Measurements from ENCODE around the gene NDUFAF5. TPM values are rescaled to one million over a fixed set of nuclear protein-coding genes. Genes with fewer than 3 reads are reported as not detected.

NDUFAF5 gene
- total and polyA plus RNA-seq, 7 experiments from 2014 or later = 5.1 to 43.6 (median 25.2) TPM

DNA sequence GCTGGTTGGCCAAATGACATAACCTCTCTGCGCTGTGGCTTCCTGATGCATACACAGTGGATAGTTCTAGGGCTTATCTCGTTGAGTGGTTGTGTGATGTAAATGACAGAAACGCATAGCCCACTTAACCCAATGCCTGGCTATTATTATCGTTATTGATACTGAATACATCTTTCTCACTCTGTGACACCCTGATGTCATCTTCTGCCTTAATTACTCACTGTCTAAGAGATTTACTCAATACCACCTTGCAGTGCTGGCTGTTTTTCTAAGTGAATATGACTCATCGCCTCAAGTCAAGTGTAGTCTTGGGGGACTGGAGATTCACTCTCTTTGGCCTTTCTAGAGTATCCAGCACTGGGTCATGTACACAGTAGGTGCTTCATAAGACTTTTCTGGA, 73.6 kb downstream of the NDUFAF5 start:
- no peak overlapping the region for H3K27ac ChIP-seq (ENCODE audit: low read depth, low read length)
- no peaks in the 10 kb centered on the region for H3K36me3 ChIP-seq (ENCODE audit: control insufficient read depth in 2 of 3, insufficient read depth in 3 of 3, low read length in 3 of 3)
- H3K4me3 Mint-ChIP-seq = no peak overlapping the region
- no peaks in the 10 kb centered on the region for H3K27me3 ChIP-seq (ENCODE audit: control insufficient read depth in 2 of 2, insufficient read depth in 2 of 2, low read length in 2 of 2)
- ATAC-seq = no peak
- peaks cover 0 to 1% (median 0%) of the 10 kb centered on the region in 7 donors for H3K4me1 Mint-ChIP-seq
- H3K4me1 ChIP-seq (ENCODE audit: control insufficient read depth in 2 of 2, insufficient read depth in 2 of 2, low read length in 2 of 2) = no peaks in the 10 kb centered on the region
- CTCF ChIA-PET = no interaction called here
- intact Hi-C loops (cut with micrococcal nuclease) = no loop called here
- H3K27ac Mint-ChIP-seq = no peak overlapping the region
- peaks cover 0 to 11% (median 0%) of the 10 kb centered on the region in 11 donors for H3K9me3 Mint-ChIP-seq
- no peak for DNase-seq
- no peak overlapping the region for H3K4me3 ChIP-seq (ENCODE audit: low read length)
- POLR2A ChIA-PET = no interaction called here
- H3K27me3 Mint-ChIP-seq = peaks cover 0 to 27% (median 15%) of the 10 kb centered on the region in 5 donors
- no peaks in the 10 kb centered on the region for H3K9me3 ChIP-seq (ENCODE audit: control insufficient read depth in 2 of 3, low read length in 3 of 3)
- peaks cover 0 to 3% (median 0%) of the 10 kb centered on the region in 5 donors for H3K36me3 Mint-ChIP-seq

DNA sequence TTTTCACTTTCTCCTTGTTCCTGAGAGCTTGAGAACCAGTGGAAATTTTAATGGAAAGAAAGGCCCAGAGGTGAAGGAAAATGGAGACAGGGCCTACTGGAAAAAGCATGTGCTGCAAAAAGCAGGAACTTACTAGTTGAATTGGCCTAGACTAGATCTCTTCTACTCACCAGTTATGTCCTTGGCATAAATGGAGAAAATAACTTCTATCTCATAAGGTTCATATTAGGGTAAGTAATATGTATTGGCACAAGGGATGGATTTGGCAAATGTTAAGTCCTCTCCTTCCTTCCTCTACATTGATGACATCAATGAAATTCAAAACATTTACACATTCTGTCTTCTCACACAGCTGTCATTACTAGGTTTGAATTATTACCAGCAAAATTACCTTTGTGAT, 74.0 kb downstream of the NDUFAF5 start:
- H3K4me3 ChIP-seq (ENCODE audit: low read length) = no peak overlapping the region
- no peak overlapping the region for H3K27ac Mint-ChIP-seq
- no peak overlapping the region for H3K27ac ChIP-seq (ENCODE audit: low read depth, low read length)
- peaks cover 0 to 3% (median 0%) of the 10 kb centered on the region in 5 donors for H3K36me3 Mint-ChIP-seq
- ATAC-seq = no peak
- no peaks in the 10 kb centered on the region for H3K4me1 ChIP-seq (ENCODE audit: control insufficient read depth in 2 of 2, insufficient read depth in 2 of 2, low read length in 2 of 2)
- ChIA-PET CTCF (no interaction called here), POLR2A (no interaction called here)
- no peaks in the 10 kb centered on the region for H3K9me3 ChIP-seq (ENCODE audit: control insufficient read depth in 2 of 3, low read length in 3 of 3)
- DNase-seq = no peak
- intact Hi-C loops (cut with micrococcal nuclease) = no loop called here
- H3K9me3 Mint-ChIP-seq = peaks cover 0 to 11% (median 0%) of the 10 kb centered on the region in 11 donors
- H3K27me3 ChIP-seq (ENCODE audit: control insufficient read depth in 2 of 2, insufficient read depth in 2 of 2, low read length in 2 of 2) = no peaks in the 10 kb centered on the region
- H3K27me3 Mint-ChIP-seq = peaks cover 0 to 27% (median 15%) of the 10 kb centered on the region in 5 donors
- H3K36me3 ChIP-seq (ENCODE audit: control insufficient read depth in 2 of 3, insufficient read depth in 3 of 3, low read length in 3 of 3) = no peaks in the 10 kb centered on the region
- no peak overlapping the region for H3K4me3 Mint-ChIP-seq
- H3K4me1 Mint-ChIP-seq = peaks cover 0 to 1% (median 0%) of the 10 kb centered on the region in 7 donors

DNA sequence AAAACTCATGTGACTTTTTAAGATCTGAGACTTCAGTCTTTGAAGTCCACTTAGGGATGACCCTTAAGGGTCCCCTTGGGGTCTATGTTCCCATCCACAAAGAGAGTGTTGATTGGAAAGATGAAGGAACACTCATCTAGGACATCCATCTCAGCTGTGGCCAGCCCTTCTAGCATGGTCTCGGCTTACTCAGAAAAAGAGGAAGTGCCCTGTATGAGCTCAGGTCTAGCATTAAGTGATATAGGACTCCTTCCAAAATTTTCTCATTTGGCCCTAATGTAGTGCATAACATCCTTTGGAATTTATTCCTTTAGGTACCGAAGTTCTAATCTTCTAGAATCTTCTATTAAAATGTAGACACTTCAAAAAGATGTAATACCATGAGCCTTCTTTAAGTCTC, 77.4 kb downstream of the NDUFAF5 start:
- H3K36me3 Mint-ChIP-seq = peaks cover 0 to 3% (median 0%) of the 10 kb centered on the region in 5 donors
- no peaks in the 10 kb centered on the region for H3K36me3 ChIP-seq (ENCODE audit: control insufficient read depth in 2 of 3, insufficient read depth in 3 of 3, low read length in 3 of 3)
- no peaks in the 10 kb centered on the region for H3K4me1 ChIP-seq (ENCODE audit: control insufficient read depth in 2 of 2, insufficient read depth in 2 of 2, low read length in 2 of 2)
- peaks cover 0 to 21% (median 10%) of the 10 kb centered on the region in 5 donors for H3K27me3 Mint-ChIP-seq
- H3K27ac Mint-ChIP-seq = no peak overlapping the region
- ChIA-PET CTCF (no interaction called here), POLR2A (no interaction called here)
- peaks cover 0 to 11% (median 0%) of the 10 kb centered on the region in 11 donors for H3K9me3 Mint-ChIP-seq
- no peak overlapping the region for H3K4me3 ChIP-seq (ENCODE audit: low read length)
- intact Hi-C loops (cut with micrococcal nuclease) = no loop called here
- ATAC-seq = no peak
- no peak for DNase-seq
- H3K27ac ChIP-seq (ENCODE audit: low read depth, low read length) = no peak overlapping the region
- H3K4me3 Mint-ChIP-seq = no peak overlapping the region
- H3K4me1 Mint-ChIP-seq = no peaks in the 10 kb centered on the region
- no peaks in the 10 kb centered on the region for H3K9me3 ChIP-seq (ENCODE audit: control insufficient read depth in 2 of 3, low read length in 3 of 3)
- H3K27me3 ChIP-seq (ENCODE audit: control insufficient read depth in 2 of 2, insufficient read depth in 2 of 2, low read length in 2 of 2) = no peaks in the 10 kb centered on the region

DNA sequence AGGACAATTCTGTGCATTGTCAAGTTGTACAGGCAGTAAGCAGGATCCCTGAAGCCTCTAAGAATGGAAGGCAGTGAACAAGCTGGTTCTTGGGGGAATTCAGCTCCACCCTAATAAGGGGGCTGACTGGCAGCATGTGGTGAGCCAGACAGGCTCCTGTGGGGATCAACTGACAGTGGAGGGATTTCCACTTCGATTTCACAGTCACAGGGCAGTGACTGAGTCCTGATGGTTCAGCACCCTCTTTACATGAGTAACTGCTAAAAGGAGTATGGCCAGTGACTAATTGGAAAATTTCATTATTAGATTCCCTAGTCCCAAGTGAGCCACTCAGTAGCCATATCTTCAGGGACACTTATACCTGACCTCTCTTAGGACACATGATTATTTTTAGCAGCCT, 78.4 kb downstream of the NDUFAF5 start:
- Mint-ChIP-seq H3K36me3 (peaks cover 0 to 3% (median 0%) of the 10 kb centered on the region in 5 donors), H3K4me1 (no peaks in the 10 kb centered on the region), H3K4me3 (no peak overlapping the region), H3K27ac (no peak overlapping the region), H3K27me3 (peaks cover 0 to 21% (median 10%) of the 10 kb centered on the region in 5 donors), H3K9me3 (peaks cover 0 to 11% (median 0%) of the 10 kb centered on the region in 11 donors)
- Histone ChIP-seq H3K9me3 (ENCODE audit: control insufficient read depth in 2 of 3, low read length in 3 of 3) (no peaks in the 10 kb centered on the region), H3K27me3 (ENCODE audit: control insufficient read depth in 2 of 2, insufficient read depth in 2 of 2, low read length in 2 of 2) (no peaks in the 10 kb centered on the region), H3K36me3 (ENCODE audit: control insufficient read depth in 2 of 3, insufficient read depth in 3 of 3, low read length in 3 of 3) (no peaks in the 10 kb centered on the region), H3K27ac (ENCODE audit: low read depth, low read length) (no peak overlapping the region), H3K4me3 (ENCODE audit: low read length) (no peak overlapping the region), H3K4me1 (ENCODE audit: control insufficient read depth in 2 of 2, insufficient read depth in 2 of 2, low read length in 2 of 2) (no peaks in the 10 kb centered on the region)
- ChIA-PET CTCF (no interaction called here), POLR2A (no interaction called here)
- DNase-seq (no peak), ATAC-seq (no peak)
- intact Hi-C loops (cut with micrococcal nuclease) = no loop called here

DNA sequence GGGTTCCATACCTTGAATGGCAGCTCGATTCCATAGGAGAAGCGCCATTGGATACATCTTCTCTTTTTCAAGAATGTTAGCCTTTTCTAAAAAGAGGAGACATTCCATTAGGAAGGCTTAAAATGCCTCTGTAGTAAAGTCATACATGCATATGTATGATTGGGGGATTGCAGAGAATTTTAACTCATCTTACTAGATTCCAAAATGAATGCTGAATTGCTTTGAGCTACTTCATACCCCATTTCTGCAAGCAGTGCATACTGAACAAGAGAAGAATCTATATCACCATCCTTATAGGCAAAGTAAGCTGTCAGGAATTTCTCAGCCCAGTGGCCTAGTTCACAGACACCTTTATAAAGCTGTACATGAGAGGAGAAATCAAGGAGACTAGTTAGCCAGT, 80.3 kb downstream of the NDUFAF5 start:
- H3K27ac ChIP-seq (ENCODE audit: low read depth, low read length) = no peak overlapping the region
- ATAC-seq (no peak), DNase-seq (no peak)
- H3K4me3 ChIP-seq (ENCODE audit: low read length) = no peak overlapping the region
- no peaks in the 10 kb centered on the region for H3K27me3 ChIP-seq (ENCODE audit: control insufficient read depth in 2 of 2, insufficient read depth in 2 of 2, low read length in 2 of 2)
- no peaks in the 10 kb centered on the region for H3K4me1 Mint-ChIP-seq
- H3K9me3 Mint-ChIP-seq = peaks cover 0 to 6% (median 0%) of the 10 kb centered on the region in 11 donors
- H3K36me3 ChIP-seq (ENCODE audit: control insufficient read depth in 2 of 3, insufficient read depth in 3 of 3, low read length in 3 of 3) = no peaks in the 10 kb centered on the region
- intact Hi-C loops (cut with micrococcal nuclease) = no loop called here
- H3K9me3 ChIP-seq (ENCODE audit: control insufficient read depth in 2 of 3, low read length in 3 of 3) = no peaks in the 10 kb centered on the region
- H3K27me3 Mint-ChIP-seq = peaks cover 0 to 23% (median 8%) of the 10 kb centered on the region in 5 donors
- no peak overlapping the region for H3K27ac Mint-ChIP-seq
- ChIA-PET CTCF (no interaction called here), POLR2A (no interaction called here)
- peaks cover 0 to 3% (median 0%) of the 10 kb centered on the region in 5 donors for H3K36me3 Mint-ChIP-seq
- H3K4me1 ChIP-seq (ENCODE audit: control insufficient read depth in 2 of 2, insufficient read depth in 2 of 2, low read length in 2 of 2) = no peaks in the 10 kb centered on the region
- no peak overlapping the region for H3K4me3 Mint-ChIP-seq

DNA sequence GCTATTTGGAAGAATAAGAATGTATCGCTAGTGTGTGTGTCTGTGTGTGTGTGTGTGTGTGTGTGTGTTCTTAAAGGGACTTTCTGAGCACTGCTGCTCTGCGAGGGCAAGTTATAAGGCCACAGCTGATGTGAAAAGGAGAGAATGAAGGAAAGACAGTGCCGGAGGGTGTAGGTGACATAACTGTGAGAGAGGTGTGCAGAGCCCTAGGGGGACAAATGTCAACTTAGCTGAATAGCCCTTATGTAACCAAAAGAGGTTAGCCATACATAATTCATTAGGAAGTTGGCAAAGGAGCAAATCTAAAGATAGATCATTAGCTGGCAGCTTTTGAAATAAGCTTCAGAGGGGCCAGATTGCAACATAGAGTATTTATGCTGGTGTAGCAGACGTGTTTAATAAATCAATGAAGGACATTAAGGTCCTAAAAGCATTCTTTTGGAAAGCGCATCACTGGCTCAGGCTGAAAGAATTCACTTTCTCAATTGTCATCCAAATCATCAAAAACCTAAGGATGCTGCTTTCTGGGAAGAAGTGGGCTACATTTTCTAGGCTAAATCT, 81.0 kb downstream of the NDUFAF5 start:
- Mint-ChIP-seq H3K4me3 (no peak overlapping the region), H3K27me3 (peaks cover 0 to 19% (median 9%) of the 10 kb centered on the region in 5 donors)
- H3K27ac ChIP-seq (ENCODE audit: low read depth, low read length) = no peak overlapping the region

DNA sequence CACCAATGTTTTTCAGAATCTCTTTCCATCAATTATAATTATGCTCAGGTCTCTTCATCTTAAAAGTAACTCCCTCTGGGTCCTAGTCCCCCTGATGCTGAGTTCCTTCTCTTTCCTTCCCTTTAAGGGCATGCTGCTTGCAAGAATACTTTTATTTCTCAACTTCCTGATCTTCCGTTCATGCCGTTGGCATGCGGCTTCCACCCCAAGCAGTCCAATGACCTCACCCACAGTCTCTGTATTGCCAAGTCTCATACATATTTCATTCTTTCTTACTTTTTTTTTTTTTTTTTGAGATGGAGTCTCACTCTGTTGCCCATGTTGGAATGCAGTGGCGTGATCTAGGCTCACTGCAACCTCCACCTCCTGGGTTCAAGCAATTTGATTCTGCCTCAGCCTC, 83.5 kb downstream of the NDUFAF5 start:
- Histone ChIP-seq H3K4me3 (ENCODE audit: low read length) (no peak overlapping the region), H3K27me3 (ENCODE audit: control insufficient read depth in 2 of 2, insufficient read depth in 2 of 2, low read length in 2 of 2) (no peaks in the 10 kb centered on the region), H3K36me3 (ENCODE audit: control insufficient read depth in 2 of 3, insufficient read depth in 3 of 3, low read length in 3 of 3) (no peaks in the 10 kb centered on the region), H3K4me1 (ENCODE audit: control insufficient read depth in 2 of 2, insufficient read depth in 2 of 2, low read length in 2 of 2) (no peaks in the 10 kb centered on the region), H3K27ac (ENCODE audit: low read depth, low read length) (no peak overlapping the region), H3K9me3 (ENCODE audit: control insufficient read depth in 2 of 3, low read length in 3 of 3) (no peaks in the 10 kb centered on the region)
- ATAC-seq = peak; percentile 70
- ChIA-PET POLR2A (no interaction called here), CTCF (no interaction called here)
- H3K4me1 Mint-ChIP-seq = no peaks in the 10 kb centered on the region
- no peaks in the 10 kb centered on the region for H3K36me3 Mint-ChIP-seq
- H3K4me3 Mint-ChIP-seq = no peak overlapping the region
- H3K9me3 Mint-ChIP-seq = no peaks in the 10 kb centered on the region
- H3K27ac Mint-ChIP-seq = no peak overlapping the region
- H3K27me3 Mint-ChIP-seq = peaks cover 0 to 10% (median 5%) of the 10 kb centered on the region in 5 donors
- intact Hi-C loops (cut with micrococcal nuclease) = no loop called here
- no peak for DNase-seq

More for the DNA sequence above, 81.0 kb downstream of the NDUFAF5 start:
- Mint-ChIP-seq H3K4me1 (no peaks in the 10 kb centered on the region), H3K27ac (no peak overlapping the region), H3K36me3 (peaks cover 0 to 3% (median 0%) of the 10 kb centered on the region in 5 donors), H3K9me3 (peaks cover 0 to 4% (median 0%) of the 10 kb centered on the region in 11 donors)
- Histone ChIP-seq H3K36me3 (ENCODE audit: control insufficient read depth in 2 of 3, insufficient read depth in 3 of 3, low read length in 3 of 3) (no peaks in the 10 kb centered on the region), H3K4me3 (ENCODE audit: low read length) (no peak overlapping the region), H3K4me1 (ENCODE audit: control insufficient read depth in 2 of 2, insufficient read depth in 2 of 2, low read length in 2 of 2) (no peaks in the 10 kb centered on the region), H3K27me3 (ENCODE audit: control insufficient read depth in 2 of 2, insufficient read depth in 2 of 2, low read length in 2 of 2) (no peaks in the 10 kb centered on the region), H3K9me3 (ENCODE audit: control insufficient read depth in 2 of 3, low read length in 3 of 3) (no peaks in the 10 kb centered on the region)
- ATAC-seq = no peak
- CTCF ChIA-PET = no interaction called here
- intact Hi-C loops (cut with micrococcal nuclease) = no loop called here
- POLR2A ChIA-PET = no interaction called here
- no peak for DNase-seq

All from naive thymus-derived CD4-positive, alpha-beta T cell (primary cell).